ENCODE data around the gene SGSM2.

SGSM2 gene

DNA sequence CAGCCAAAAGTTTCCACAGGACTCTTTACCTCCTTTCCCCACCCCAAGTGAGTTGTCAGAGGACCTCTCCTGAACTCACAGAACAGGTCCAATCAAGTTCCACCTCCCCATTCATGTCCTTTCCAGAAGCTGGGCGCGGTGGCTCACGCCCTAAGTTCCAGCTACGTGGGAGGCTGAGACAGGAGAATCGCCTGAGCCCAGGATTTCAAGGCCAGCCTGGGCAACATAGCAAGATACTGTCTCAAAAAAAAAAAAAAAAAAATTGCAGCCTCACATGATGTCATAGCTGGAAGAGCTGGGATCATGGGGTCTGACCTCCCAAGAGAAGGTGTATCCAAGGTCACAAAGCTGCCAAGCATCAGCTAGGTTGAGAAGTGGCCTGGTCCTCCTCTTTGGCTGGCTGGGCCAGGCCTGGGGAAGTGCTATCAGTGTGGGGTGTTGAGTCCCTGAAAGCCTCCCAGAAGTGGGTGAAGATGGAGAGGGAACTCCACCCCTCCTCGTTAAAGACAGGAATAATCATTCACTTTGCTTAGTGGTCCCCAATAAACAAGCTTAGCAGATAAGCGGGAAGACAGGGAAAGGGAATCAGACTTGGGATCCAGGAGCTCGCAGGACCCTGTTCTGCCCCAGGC, 69.1 kb downstream of the SGSM2 start:
- no peak for DNase-seq (ENCODE audit: low read depth)
- TF ChIP-seq, protein P1, sequence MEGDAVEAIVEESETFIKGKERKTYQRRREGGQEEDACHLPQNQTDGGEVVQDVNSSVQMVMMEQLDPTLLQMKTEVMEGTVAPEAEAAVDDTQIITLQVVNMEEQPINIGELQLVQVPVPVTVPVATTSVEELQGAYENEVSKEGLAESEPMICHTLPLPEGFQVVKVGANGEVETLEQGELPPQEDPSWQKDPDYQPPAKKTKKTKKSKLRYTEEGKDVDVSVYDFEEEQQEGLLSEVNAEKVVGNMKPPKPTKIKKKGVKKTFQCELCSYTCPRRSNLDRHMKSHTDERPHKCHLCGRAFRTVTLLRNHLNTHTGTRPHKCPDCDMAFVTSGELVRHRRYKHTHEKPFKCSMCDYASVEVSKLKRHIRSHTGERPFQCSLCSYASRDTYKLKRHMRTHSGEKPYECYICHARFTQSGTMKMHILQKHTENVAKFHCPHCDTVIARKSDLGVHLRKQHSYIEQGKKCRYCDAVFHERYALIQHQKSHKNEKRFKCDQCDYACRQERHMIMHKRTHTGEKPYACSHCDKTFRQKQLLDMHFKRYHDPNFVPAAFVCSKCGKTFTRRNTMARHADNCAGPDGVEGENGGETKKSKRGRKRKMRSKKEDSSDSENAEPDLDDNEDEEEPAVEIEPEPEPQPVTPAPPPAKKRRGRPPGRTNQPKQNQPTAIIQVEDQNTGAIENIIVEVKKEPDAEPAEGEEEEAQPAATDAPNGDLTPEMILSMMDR (conservative IDR thresholded peaks at IDR 0.05; ENCODE audit: low read depth, low read length) = no peak
- H3K4me3 ChIP-seq (ENCODE audit: low read length) = no peak overlapping the region

DNA sequence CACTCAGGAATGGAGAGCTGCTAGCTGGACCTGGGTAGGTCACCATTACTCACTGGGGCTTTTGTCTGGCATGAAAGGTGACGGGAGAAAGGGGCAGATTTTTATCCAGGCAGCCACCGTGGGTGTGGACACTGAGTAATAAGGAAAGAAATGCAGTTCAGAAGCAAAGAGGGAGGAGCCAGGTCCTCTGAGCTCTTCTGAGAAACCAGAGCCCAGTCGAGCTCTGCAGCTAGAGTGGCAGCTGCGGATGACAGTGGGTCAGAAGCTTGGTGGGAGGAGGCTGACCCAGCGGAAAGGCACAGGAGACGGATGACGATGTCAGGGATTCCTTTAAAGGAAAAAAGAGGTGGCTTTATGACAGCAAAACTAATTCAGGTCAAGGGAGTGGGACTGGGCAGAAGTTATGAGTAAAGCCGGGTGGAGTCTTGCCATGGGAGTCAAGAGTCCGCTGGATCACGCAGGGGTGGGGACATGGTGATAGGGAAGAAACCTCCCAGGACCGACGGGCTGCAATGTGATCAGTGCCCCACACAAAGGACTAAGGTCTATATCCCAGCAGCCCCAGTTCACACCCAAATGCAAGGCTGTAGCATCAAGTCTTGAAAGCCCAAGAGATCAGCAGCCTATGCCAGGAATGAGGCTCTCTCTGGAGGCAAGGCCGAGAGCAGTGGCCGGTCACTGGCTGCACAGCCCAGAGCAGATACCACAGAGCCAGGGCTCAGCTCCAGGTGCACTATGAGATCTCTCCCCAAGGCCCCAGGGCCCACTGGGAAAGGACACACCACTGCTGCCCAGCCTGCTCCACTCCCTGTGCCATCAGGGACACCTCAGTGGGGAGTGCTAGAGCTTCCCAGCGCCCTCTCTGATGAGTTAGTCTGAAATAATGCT, 69.8 kb downstream of the SGSM2 start:
- peak; percentile 75 for DNase-seq (ENCODE audit: low read depth)
- TF ChIP-seq, protein P1 (conservative IDR thresholded peaks at IDR 0.05; ENCODE audit: low read depth, low read length) = no peak
- no peak overlapping the region for H3K4me3 ChIP-seq (ENCODE audit: low read length)

DNA sequence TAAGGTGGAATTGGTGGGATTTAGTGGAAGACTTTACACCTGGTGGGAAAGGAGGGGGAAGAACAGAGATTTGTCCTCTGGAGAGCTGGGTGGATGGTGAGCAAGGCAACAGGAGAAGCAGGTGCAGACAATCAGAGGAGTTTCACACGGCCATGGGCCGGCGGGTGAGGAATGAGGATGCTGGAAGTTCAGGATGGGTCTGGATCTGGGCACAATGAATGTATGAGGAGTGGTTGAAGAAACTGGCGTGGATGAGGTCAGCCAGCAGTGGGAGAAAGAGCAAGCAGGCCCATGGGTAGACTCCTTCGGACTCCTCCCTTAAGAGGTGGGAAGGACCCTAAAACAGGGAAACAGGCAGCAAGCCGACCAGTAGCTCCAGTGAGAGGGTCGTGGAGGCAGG, 73.7 kb downstream of the SGSM2 start:
- DNase-seq (ENCODE audit: low read depth) = no peak
- TF ChIP-seq, protein P1 (conservative IDR thresholded peaks at IDR 0.05; ENCODE audit: low read depth, low read length) = no peak
- no peak overlapping the region for H3K4me3 ChIP-seq (ENCODE audit: low read length)

DNA sequence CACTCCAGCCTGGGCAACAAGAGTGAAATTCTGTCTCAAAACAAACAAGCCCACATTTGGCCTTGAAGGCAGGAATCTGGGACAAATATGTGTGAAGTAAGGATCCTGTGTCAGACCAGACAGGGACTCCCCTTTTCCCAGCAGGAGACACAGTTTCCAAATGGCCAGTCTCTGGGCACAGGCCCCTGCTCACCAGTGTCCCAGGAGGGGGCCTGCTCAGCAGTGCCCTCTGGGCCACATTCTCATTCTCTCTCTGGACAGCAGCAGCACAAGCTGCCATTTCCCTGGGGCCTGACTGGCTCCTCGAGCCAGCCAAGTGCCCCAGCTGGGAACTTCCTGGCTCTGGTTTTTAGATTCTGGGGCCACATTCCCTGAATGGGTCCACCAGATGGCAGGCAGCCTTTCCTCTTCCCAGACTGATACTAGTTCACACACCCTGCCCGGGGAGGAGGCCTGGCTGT, 75.3 kb downstream of the SGSM2 start:
- TF ChIP-seq, protein P1 (conservative IDR thresholded peaks at IDR 0.05; ENCODE audit: low read depth, low read length) = no peak
- no peak for DNase-seq (ENCODE audit: low read depth)
- H3K4me3 ChIP-seq (ENCODE audit: low read length) = no peak overlapping the region

DNA sequence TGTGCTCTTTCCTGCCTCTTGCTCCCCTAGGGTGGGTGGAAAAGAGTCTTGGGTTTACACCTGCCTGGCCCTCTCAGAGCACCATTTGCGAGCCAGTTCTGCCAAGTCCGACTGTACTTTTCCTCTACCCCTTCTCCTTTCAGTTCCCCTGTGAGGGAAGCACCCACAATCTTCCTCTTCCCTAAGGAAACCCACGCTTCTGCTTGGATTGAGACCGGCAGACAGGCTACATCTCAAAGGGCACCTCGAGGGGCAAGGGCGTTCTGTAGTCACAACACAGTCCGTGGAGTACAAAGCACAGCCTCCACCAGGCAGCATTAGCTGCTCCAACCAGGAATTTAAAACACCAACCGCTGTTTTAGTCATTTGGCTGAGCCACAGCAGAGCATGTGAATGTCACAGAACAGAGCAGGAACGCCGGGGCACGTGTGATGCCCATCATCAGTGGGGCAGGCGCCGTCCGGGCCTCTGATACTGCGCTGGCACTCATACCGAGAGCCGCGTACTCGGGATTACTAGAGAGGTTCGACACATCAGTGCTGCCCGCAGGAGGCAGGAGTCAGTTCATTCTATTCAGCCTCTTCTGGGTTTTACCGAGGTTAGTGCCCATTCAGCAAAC, 77.3 kb downstream of the SGSM2 start:
- no peak for DNase-seq (ENCODE audit: low read depth)
- TF ChIP-seq, protein P1 (conservative IDR thresholded peaks at IDR 0.05; ENCODE audit: low read depth, low read length) = no peak
- no peak overlapping the region for H3K4me3 ChIP-seq (ENCODE audit: low read length)

DNA sequence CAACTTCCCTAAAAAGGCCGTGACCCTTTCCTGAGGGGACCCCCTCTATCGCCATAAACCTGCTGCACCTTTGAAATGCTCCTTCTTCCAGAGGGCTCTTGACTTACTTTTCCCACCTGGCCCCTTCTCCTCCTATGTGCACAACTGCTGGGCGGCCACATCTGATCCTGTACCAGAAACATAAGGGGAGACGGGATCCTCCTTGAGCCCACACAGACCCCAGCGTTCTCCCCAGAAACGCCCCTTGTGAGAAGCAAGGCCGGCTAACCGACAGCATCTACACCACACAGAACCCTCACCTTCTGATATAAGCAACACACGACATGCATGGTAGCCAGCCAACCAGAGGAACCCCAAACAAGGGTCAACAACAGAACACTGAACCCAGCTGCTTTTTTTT, 77.8 kb downstream of the SGSM2 start:
- TF ChIP-seq, protein P1 (conservative IDR thresholded peaks at IDR 0.05; ENCODE audit: low read depth, low read length) = no peak
- DNase-seq (ENCODE audit: low read depth) = no peak

More for the DNA sequence above, 77.8 kb downstream of the SGSM2 start:
- H3K4me3 ChIP-seq (ENCODE audit: low read length) = no peak overlapping the region

All from retinal pigment epithelial cell (primary cell).